ENCODE measurements around the gene CCDC142. TPM values are rescaled to one million over a fixed set of nuclear protein-coding genes. Genes with fewer than 3 reads are reported as not detected.

CCDC142 gene
- total and polyA plus RNA-seq, 2 of the 8 experiments (the other 6 are each of a cell fraction or from before 2014, with no cell fraction given) = 6.0 to 10.7 TPM

DNA sequence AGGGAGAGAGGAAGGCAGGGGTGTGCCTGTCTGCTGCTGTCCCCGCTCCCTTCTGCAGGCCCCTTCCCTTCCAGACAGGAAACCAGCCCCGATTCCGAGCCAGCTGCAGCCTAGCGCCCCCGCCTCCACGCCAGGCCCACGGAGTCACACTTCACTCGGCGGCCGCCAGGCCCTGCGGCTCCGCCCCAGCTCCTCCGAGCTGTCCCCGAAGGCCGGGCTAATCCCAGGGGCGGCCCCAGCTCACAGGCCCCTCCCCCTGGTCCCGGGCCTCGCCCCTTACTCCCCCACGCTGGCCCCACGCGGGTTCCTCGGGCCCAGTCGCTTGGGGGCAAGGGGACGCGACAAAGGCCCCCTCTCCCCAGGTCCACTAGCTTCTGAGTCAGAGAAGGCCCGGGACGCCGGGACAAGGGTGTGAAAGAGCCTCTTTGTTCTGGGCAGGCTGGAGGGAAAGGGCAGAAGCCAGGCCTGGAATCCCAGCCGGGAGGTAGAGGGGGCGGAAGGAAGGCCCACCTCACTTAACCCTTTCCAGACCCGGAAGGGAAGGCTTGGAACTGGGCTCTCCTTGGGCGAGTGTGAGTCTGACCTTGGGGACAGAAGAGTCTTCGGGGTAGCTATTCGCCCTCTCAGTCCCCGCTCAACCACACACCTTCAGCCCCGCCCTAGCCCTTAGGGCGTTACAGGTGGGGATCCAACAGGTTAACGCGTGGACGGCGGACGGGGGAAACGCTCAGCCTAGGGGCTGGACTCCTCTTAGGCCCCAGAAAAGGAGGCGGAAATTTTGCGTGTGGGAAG, 42.2 kb downstream of the CCDC142 start (continued):
- TF ChIP-seq, protein P1, sequence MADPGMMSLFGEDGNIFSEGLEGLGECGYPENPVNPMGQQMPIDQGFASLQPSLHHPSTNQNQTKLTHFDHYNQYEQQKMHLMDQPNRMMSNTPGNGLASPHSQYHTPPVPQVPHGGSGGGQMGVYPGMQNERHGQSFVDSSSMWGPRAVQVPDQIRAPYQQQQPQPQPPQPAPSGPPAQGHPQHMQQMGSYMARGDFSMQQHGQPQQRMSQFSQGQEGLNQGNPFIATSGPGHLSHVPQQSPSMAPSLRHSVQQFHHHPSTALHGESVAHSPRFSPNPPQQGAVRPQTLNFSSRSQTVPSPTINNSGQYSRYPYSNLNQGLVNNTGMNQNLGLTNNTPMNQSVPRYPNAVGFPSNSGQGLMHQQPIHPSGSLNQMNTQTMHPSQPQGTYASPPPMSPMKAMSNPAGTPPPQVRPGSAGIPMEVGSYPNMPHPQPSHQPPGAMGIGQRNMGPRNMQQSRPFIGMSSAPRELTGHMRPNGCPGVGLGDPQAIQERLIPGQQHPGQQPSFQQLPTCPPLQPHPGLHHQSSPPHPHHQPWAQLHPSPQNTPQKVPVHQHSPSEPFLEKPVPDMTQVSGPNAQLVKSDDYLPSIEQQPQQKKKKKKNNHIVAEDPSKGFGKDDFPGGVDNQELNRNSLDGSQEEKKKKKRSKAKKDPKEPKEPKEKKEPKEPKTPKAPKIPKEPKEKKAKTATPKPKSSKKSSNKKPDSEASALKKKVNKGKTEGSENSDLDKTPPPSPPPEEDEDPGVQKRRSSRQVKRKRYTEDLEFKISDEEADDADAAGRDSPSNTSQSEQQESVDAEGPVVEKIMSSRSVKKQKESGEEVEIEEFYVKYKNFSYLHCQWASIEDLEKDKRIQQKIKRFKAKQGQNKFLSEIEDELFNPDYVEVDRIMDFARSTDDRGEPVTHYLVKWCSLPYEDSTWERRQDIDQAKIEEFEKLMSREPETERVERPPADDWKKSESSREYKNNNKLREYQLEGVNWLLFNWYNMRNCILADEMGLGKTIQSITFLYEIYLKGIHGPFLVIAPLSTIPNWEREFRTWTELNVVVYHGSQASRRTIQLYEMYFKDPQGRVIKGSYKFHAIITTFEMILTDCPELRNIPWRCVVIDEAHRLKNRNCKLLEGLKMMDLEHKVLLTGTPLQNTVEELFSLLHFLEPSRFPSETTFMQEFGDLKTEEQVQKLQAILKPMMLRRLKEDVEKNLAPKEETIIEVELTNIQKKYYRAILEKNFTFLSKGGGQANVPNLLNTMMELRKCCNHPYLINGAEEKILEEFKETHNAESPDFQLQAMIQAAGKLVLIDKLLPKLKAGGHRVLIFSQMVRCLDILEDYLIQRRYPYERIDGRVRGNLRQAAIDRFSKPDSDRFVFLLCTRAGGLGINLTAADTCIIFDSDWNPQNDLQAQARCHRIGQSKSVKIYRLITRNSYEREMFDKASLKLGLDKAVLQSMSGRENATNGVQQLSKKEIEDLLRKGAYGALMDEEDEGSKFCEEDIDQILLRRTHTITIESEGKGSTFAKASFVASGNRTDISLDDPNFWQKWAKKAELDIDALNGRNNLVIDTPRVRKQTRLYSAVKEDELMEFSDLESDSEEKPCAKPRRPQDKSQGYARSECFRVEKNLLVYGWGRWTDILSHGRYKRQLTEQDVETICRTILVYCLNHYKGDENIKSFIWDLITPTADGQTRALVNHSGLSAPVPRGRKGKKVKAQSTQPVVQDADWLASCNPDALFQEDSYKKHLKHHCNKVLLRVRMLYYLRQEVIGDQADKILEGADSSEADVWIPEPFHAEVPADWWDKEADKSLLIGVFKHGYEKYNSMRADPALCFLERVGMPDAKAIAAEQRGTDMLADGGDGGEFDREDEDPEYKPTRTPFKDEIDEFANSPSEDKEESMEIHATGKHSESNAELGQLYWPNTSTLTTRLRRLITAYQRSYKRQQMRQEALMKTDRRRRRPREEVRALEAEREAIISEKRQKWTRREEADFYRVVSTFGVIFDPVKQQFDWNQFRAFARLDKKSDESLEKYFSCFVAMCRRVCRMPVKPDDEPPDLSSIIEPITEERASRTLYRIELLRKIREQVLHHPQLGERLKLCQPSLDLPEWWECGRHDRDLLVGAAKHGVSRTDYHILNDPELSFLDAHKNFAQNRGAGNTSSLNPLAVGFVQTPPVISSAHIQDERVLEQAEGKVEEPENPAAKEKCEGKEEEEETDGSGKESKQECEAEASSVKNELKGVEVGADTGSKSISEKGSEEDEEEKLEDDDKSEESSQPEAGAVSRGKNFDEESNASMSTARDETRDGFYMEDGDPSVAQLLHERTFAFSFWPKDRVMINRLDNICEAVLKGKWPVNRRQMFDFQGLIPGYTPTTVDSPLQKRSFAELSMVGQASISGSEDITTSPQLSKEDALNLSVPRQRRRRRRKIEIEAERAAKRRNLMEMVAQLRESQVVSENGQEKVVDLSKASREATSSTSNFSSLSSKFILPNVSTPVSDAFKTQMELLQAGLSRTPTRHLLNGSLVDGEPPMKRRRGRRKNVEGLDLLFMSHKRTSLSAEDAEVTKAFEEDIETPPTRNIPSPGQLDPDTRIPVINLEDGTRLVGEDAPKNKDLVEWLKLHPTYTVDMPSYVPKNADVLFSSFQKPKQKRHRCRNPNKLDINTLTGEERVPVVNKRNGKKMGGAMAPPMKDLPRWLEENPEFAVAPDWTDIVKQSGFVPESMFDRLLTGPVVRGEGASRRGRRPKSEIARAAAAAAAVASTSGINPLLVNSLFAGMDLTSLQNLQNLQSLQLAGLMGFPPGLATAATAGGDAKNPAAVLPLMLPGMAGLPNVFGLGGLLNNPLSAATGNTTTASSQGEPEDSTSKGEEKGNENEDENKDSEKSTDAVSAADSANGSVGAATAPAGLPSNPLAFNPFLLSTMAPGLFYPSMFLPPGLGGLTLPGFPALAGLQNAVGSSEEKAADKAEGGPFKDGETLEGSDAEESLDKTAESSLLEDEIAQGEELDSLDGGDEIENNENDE (IDR thresholded peaks at IDR 0.05; ENCODE audit: insufficient replicate concordance, low read length) = no peak
- TF ChIP-seq BRCA1 (IDR thresholded peaks at IDR 0.05; ENCODE audit: low read depth, low read length) (no peak), CHD2 (IDR thresholded peaks at IDR 0.05; ENCODE audit: low read length) (no peak), POLR2A (IDR thresholded peaks at IDR 0.05; ENCODE audit: control extremely low read depth in 1 of 2, low read depth in 2 of 2, low read length in 2 of 2) (peak in 1 of 2 experiments; percentile 50; a peak in 1 of 3 replicates), TAF7 (optimal IDR thresholded peaks at IDR 0.05; ENCODE audit: borderline replicate concordance, low read depth, low read length) (peak; percentile 57), NRF1 (IDR thresholded peaks at IDR 0.05; ENCODE audit: low read depth, low read length) (no peak), SRF (IDR thresholded peaks at IDR 0.05; ENCODE audit: low read depth, low read length) (no peak), EGR1 (IDR thresholded peaks at IDR 0.05; ENCODE audit: borderline replicate concordance, low read depth, low read length) (peak; percentile 89; the same call in 1 of the 2 replicates), KDM4A (IDR thresholded peaks at IDR 0.05; ENCODE audit: low read depth, low read length, severe bottlenecking) (no peak), PHF8 (conservative IDR thresholded peaks at IDR 0.05; ENCODE audit: low read depth, low read length) (peak; percentile 63), JUN (IDR thresholded peaks at IDR 0.05; ENCODE audit: low read depth, low read length) (no peak)

Data from H1 (cell line).